ENCODE results near the gene CELF5.
"Not testable (repeated sequence)": the region's sequence is repeated elsewhere in the genome, so short reads cannot be mapped to it uniquely, and the experiment has no call there.

The CELF5 gene

DNA sequence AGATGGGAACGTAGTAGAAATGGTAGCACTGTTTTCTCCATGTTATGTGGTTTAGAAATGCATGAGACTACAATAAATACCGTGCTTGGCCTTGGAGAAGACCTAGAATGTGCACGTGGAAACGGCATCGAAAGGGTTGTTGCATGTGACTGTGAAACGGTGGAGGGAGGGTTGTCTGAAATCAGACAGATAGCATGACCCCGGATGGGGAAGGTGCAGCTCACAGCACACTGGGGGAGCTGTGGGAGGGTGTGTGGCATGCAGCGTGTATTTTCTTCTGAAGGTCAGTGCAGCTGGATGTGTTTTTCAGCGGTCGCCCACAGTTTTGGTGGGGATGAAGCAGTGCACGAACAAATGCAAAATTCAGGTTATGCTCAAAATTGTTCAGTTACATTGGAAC is 63.4 kb downstream of the CELF5 start:
- DNase-seq (ENCODE audit: insufficient read length, low spot score) (no peak), FAIRE-seq (no peak)

DNA sequence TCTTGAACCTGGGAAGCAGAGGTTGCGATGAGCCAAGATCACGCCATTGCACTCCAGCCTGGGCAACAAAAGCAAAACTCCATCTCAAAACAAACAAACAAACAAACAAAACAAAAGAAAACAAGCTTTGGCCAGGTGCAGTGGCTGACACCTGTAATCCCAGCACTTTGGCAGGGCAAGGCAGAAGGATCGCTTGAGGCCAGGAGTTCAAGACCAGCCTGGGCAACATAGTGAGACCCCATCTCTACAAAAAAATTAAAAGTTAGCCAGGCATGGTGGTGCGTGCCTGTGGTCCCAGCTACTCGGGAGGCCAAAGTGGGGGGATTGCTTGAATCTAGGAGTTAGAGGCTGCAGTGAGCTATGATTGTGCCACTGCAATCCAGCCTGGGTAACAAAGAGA is 64.0 kb downstream of the CELF5 start:
- DNase-seq (ENCODE audit: insufficient read length, low spot score); FAIRE-seq: not testable (repeated sequence)

DNA sequence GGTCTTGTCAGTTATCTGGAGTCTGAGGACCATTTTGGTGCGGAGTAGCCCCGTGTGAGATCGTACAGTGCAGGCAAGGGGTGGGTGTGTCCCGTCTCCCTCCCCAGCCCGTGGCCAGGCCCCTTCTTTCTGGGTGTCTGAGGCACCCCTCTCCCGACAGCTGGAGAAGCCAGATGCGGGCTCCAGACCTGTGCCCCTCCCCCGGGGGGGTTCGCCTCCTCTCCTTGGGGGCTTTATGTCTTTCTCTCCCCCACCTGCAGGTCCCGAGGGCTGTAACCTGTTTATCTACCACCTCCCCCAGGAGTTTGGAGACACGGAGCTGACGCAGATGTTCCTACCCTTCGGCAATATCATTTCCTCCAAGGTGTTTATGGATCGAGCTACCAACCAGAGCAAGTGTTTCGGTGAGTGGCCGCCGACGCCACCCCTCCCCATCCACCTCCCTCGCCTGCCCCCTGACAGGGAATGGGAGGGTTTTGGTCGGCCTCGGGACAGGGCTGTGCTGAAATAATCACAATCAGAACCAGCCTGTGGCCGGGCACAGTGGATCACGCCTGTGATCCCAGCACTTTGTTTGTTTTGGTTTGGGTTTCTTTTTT is 65.6 kb downstream of the CELF5 start:
- FAIRE-seq (no peak), DNase-seq (ENCODE audit: insufficient read length, low spot score) (no peak)

DNA sequence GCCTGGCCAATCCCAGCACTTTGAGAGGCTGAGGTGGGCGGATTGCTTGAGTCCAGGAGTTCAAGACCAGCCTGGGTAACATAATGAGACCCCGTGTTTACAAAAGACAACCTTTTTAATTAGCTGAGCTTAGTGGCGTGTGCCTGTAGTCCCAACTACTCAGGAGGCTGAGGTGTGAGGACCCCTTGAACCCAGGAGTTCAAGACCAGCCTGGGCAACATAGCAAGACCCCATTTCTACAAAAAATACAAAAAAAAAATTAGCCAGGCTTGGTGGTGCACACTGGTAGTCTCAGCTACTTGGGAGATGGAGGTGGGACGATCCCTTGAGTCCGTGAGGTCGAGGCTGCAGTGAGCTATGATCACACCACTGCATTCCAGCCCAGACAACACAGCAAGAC is 66.4 kb downstream of the CELF5 start:
- DNase-seq (ENCODE audit: insufficient read length, low spot score); FAIRE-seq: not testable (repeated sequence)

DNA sequence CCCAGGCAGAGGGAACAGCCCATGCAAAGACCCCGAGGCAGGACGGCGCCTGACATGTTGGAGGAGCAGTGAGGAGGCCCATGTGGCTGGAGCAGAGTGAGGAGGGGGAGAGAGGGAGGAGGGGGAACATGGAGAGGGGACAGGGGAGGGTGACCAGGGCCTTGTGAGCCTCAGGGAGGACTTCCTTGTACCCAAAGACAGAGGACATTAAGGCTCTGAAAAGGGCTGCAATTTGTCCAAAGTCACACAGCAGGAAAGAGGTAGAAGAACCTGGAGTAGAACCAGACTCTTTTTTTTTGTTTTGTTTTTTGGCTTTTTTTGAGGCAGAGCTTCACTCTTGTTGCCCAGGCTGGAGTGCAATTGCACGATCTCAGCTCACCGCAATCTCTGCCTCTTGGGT is 67.2 kb downstream of the CELF5 start:
- no peak for DNase-seq (ENCODE audit: insufficient read length, low spot score)
- FAIRE-seq: no peak

DNA sequence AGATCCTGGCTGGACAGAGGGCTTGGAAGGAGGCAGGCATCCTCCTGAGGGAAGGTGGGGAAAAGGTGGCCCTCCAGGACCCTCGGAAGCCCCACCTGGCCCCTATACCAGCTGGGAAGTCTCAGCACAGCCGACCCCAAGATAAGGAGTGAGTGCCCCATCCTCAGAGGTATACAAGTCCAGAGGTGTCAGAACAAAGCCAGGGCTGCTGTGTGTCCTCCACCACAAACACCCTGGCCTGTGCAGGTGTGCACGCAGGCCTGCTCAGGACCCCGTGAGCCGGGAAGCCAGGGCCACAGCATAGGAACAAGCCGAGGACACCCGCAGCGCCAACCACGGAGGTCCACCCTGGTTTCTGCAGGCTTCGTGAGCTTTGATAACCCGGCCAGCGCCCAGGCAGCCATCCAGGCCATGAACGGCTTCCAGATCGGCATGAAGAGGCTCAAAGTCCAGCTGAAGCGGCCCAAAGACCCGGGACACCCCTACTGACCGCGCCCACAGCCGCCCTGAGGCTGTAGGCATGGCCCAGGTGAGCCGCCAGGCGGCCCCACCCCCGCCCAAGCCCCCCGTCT is 68.6 kb downstream of the CELF5 start:
- no peak for DNase-seq (ENCODE audit: insufficient read length, low spot score)
- no peak for FAIRE-seq

DNA sequence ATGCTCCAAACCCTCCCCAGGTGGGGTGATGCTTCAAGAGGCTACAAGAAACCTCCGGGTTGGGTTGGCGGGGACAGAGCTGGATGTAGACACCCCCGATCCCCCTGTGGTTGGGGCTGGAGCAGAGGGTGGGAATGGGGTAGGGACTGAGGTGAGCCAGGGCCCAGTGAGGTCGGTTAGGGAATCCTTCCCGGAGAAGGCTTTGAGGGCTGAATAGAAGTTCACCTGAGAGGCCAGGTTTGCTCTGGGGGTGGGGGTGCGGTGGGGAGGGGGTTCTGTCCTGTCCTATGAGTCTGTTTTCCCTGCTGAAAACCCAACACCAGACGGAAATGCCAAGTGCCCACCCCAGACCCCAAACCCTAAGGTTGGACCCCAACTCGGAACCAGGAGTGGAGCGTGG is 69.1 kb downstream of the CELF5 start:
- DNase-seq (ENCODE audit: insufficient read length, low spot score) (no peak), FAIRE-seq (no peak)

DNA sequence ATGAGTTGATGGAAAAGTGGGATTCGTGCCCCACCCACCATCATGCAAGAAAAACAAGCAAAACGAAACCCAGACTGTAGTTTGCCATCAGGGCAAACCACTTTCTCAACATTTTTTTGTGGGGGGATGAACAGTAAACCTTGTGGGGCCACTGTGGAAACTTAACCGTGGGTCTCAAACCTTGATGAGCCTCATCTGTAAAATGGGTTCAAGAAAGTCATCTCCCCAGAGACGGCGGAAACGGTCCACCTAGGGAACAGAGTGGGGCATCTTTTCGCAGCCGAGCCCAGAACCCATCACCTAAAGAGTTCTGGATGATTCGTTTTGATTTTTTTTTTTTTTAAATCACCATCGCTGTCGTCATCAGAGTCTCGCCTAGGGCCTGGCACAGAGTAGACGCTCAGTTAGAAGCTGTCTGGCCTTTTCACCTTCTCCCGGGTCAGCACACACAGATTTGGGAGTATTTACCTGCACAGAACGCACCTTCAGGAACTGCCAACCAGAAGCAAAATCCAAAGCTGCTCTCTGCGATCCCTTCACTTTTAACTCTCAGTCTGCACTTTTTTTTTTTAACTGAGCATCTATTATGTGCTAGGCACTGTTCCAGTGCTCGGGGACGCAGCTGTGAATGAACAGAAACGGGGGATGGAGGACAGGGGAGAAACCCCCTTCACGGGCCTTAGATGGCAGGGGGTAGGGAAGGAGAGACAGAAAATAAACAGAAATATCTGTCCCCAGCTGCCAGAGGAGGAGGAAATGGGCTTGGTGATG is 69.8 kb downstream of the CELF5 start:
- FAIRE-seq: no peak
- no peak for DNase-seq (ENCODE audit: insufficient read length, low spot score)

DNA sequence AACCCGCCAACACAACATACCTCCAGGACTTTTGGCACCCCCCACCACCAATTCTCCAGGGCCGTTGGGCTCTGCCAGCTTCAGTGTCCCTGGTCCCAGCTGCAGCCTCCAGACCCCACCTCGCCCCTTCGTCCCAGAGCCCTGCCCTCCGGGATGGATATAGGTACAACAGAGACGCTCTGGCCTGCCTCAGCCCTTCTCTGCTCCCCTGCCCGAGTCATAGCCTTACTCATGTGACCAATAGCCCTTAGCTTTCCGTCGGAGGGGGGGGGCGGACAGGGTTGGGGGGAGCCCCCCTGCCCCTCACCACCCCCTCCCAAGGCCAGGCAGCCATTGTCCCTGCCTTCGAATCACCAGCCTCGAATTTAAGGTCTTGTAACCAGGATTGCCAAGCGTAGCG is 71.1 kb downstream of the CELF5 start:
- DNase-seq (ENCODE audit: insufficient read length, low spot score): no peak
- no peak for FAIRE-seq

DNA sequence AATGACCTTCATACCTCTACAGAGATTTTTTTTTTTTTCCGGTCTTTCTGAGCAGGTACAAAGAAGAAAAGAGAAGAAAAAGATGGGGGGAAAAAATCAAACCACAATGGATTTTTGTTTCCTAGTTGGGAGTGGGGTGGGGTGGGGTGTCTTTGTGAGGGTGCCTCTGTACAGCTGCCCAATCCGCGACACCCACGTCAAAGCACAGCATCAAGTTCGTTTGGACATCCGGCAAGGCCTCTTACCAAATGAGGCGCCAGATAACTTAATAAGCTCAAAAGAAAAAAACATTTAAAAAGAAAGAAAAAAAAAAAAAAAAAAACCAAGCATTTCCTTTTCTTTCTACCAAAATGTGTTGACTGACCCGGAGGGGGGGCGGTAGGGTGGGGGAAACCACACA is 71.6 kb downstream of the CELF5 start:
- FAIRE-seq: no peak
- no peak for DNase-seq (ENCODE audit: insufficient read length, low spot score)

DNA sequence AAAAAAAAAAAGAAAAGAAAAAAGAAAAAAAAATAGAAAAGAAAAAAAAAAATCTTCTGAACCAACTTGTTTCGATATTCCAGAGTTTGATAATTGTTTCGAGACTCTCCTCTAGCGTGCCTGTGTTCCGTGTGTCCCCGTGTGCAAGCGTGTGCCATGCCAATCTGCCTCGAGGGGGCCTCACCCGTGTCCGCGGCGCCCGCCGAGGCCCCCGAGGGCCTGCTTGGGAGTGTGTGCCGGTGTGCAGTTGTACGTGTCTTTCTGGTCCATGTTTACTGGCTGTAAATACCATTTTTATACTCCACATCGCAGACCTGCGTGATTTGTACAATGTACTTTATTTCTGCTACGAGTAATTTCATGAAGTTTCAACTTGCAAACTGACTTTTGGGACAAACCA is 72.0 kb downstream of the CELF5 start:
- DNase-seq (ENCODE audit: insufficient read length, low spot score): no peak
- no peak for FAIRE-seq

DNA sequence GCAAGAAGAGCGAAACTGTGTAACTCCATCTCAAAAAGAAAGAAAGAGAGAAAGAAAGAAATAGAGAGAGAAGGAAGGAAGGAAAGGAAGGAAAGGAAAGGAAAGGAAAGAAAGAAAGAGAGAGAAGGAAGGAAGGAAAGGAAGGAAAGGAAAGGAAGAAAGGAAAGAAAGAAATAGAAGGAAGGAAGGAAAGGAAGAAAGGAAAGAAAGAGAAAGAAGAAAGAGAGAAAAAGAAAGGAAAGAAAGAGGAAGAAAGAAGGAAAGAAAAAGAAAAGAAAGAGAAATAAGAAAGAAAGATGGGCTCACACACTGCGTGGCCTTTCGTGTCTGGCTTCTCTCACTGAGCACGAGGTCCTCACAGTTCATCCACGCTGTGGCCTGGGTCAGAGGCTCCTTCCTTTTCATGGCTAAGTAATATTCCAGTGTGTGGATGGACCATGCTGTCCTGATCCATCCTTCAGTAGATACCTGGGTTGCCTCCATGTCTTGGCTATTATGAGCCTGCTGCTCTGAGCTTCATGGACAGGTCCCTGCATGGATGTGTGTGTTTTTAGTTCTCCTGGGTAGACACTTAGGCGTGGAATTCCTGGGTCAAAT is 74.5 kb downstream of the CELF5 start:
- DNase-seq (ENCODE audit: insufficient read length, low spot score) (no peak), FAIRE-seq (no peak)

DNA sequence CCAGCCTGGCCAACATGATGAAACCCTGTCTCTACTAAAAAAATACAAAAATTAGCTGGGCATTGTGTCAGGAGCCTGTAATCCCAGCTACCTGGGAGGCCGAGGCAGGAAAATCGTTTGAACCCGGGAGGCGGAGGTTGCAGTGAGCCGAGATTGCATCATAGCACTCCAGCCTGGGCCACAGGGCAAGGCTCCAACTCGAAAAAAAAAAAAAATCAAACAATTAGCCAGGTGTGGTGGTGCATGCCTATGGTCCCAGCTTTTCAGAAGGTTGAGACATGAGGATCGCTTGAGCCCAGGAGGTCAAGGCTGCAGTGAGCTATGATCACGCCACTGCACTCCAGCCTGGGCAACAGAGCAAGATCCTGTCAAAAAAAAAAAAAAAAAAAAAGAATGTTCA is 76.1 kb downstream of the CELF5 start:
- DNase-seq (ENCODE audit: insufficient read length, low spot score); FAIRE-seq: not testable (repeated sequence)

DNA sequence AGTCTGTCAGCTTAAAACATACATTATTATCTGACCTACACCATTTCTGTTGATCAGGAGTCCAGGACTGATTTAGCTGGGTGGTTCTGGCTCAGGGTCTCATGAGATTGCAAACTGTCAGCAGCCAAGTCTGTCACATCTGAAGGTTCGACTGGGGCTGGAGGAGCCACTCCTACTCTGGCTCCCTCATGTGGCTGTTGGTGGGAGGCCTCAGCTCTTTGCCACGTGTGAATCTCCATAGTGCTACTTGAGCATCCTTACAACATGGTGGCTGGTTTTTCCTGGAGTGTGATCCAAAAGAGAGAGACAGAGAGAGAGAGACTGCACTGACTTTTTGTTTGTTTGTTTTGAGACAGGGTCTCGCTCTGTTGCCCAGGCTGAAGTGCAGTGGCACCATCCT is 78.3 kb downstream of the CELF5 start:
- DNase-seq (ENCODE audit: insufficient read length, low spot score) (no peak), FAIRE-seq (no peak)

DNA sequence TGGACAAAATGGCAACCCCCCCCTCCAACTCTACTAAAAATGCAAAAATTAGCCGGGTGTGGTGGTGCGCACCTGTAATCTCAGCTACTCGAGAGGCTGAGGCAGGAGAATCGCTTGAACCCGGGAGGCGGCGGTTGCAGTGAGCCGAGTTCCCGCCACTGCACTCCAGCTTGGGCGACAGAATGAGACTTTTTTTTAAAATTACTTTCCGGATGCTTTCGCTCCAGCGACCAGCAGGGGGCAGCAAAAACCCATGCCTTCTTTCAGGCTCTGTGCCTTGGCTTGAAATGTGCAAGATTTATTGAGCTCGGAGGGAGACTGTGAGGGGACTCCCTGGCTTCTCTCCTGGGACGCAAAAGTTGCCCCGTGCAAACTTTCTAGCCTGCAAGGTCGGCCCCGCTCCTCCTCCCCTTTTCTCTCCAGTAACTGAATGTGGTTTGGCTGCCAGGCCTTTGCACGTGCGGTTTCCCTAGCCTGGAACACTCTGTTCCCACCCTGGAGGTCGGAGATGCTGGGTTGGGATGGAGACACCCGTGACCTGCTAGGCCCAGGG is 80.5 kb downstream of the CELF5 start:
- FAIRE-seq: no peak
- peak; percentile 63 for DNase-seq (ENCODE audit: insufficient read length, low spot score)

DNA sequence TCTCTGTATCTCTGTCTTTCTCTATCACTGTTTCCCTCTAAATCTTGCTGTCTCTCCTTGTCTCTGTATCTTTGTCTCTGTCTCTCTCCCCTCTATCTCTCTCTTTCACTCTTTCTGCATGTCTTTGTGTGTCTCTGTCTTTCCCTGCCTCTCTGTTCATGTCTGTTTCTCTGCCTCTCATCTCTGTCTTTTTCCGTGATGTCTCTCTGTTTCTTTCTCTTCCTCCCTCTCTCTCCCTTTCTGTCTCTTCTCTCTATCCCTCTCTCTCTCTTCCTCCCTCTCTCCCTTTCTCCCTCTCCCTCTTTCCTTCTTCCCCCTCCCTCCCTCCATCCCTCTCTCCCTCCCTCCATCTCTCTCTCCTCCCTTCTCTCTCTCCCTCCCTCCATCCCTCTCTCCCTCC is 85.3 kb downstream of the CELF5 start:
- DNase-seq (ENCODE audit: insufficient read length, low spot score): no peak
- no peak for FAIRE-seq

DNA sequence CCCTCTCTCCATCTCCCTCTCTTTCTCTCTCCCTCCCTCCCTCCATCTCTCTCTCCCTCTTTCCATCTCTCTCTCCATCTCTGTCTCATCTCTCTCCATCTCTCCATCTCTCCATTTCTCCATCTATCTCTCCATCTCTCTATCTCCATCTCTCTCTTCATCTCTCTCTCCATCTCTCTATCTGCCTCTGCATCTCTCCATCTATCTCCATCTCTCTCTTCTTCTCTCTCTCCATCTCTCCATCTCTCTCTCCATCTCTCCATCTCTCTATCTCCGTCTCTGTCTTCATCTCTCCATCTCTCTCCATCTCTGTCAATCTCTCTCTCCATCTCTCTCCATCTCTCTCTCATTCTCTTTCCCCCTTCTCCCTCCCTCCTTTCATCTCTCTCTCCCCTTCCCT is 85.8 kb downstream of the CELF5 start:
- DNase-seq (ENCODE audit: insufficient read length, low spot score) (no peak), FAIRE-seq (no peak)

DNA sequence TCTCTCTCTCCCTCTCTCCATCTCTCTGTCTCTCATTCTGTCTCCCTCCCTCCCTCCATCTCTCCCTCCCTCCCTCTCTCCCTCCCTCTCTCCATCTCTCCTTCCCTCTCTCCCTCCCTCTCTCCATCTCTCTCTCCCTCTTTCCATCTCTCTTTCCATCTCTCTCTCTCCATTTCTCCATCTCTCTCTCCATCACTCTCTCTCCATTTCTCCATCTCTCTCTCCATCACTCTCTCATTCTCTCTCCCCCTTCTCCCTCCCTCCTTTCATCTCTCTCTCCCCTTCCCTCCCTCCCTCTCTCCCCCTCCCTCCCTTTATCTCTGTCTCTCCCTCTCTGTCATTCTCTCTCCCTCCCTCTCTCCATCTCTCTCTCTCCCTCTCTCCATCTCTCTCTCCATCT is 86.2 kb downstream of the CELF5 start:
- no peak for DNase-seq (ENCODE audit: insufficient read length, low spot score)
- FAIRE-seq: no peak

DNA sequence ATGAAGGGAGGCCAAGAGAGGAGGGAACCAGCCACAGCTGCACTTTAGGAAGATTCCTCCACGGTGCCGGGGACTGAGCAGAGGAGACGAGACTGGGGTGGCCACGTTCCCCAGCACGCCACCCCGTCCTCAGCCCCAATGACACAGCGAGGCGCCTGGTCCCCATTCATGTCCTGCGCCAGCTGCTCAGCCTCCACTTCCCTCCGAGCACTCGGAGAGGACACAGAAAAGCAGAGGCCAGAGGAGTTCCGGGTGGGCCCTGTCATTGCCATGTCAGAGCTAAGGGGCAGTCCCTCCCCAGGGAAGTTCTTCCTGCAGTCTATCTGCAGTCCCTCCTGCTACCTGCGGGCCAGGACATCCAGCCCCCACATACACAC is 88.7 kb downstream of the CELF5 start:
- FAIRE-seq (no peak), DNase-seq (ENCODE audit: insufficient read length, low spot score) (no peak)

DNA sequence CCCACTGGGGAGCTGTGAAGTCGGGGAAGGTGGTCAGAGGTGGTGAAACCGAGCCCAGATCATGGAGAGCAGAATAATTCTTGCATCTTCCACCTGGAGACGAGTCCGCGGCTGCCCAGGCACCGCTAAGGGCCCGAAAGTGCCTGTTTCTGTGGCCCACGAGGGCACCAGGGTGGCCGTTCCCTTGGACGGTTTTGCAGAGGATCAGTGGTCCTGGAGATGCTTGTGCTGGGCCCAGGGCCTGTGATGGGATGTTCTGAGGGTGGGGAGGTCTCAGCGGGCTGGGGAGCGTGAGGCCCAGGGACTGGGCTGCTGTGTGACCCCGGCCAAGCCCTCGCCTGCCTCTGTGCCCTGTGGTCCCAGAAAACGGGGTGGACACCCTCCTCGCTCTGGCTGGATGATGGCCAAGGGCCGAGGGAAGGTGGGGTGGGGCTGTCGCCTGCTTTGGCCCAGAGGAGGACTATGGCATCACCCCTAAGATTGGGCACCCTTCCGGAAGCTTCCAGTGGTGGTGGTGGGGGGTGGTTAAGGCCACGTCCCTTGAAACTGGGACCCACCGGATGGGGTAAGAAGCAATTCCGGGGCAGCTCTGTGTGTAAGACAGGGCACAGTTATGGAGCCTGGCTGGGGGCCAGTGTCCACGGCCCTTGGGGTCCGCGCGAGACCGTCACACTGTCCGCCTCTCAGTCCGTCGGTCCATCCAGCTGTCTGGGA is 90.7 kb downstream of the CELF5 start:
- no peak for FAIRE-seq

DNA sequence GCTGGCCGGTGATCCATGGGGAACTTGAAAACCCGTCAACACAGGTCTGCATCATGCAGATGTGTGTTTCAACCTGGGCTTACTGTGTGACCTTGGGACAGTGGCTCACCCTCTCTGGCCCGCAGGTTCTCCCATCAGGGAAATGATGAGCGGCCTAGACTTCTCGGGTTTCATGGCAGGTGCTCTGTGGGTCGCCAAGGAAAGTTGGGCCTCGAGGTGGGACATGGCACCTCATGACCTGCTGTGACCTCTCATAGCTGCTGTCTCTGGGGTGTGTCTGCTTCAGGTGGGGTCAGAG is 91.2 kb downstream of the CELF5 start:
- no peak for DNase-seq (ENCODE audit: insufficient read length, low spot score)
- FAIRE-seq: no peak

More for the DNA sequence above, 90.7 kb downstream of the CELF5 start:
- DNase-seq (ENCODE audit: insufficient read length, low spot score): no peak
